ENCODE results near the gene TRIM2.
A peak's percentile ranks its signal among the peaks of the same experiment; 100 is the strongest.

The TRIM2 gene

GRCh38 chr4:153255233-153255632, 51.0 kb downstream of the TRIM2 start:
- no peak for DNase-seq

- DNase-seq = peak; percentile 52
These were observed 52.9 kb downstream of the TRIM2 start for GRCh38 chr4:153257151-153257620.

- peak; percentile 22 for DNase-seq
These were observed 53.7 kb downstream of the TRIM2 start for GRCh38 chr4:153257991-153258390.

GRCh38 chr4:153258750-153259149, 54.5 kb downstream of the TRIM2 start:
- DNase-seq = no peak

GRCh38 chr4:153259661-153260060, 55.4 kb downstream of the TRIM2 start:
- DNase-seq = no peak

DNA sequence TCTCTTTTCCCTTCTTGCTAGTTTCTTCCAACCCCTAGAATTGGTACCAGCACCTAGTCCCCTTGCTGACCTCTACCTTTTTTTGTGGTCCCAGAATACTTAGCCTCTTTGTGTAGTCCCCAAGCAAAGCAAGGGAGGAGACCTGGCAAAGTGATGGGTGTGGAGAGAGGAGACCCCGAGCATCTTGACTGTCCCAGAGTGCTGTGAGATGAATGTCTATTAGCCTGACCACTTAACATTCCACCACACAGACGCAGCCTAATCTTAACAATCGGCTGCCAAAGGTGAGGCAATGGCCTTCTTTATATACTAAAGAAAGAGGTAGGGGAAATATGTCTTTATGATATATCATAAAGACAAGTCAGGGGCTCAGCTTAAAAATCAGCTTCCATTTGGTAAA, 55.9 kb downstream of the TRIM2 start:
- no peak for DNase-seq

- no peak for DNase-seq
These were observed 56.5 kb downstream of the TRIM2 start for GRCh38 chr4:153260553-153261300.

DNA sequence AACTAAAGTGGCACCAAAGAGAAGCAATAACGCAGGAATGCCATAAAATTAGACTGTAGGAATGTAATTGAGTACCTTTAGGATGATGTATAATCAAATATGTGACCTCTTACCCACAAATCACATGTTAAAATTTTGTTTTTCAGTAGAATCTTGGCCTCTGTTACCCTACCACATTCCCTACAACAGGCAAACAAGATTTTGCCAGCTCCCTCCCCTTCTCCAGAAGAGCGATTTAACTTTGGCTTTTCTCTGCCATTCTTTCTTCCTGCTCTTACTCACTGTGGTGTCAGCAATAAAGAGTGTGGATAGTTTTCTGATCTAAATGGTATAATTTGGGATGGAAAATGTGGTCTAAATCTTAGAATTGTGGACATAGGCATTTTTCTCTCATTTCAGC, 57.2 kb downstream of the TRIM2 start:
- DNase-seq = no peak

- DNase-seq = no peak
These were observed 57.7 kb downstream of the TRIM2 start for GRCh38 chr4:153261914-153262313.

- DNase-seq = no peak
These were observed 61.2 kb downstream of the TRIM2 start for GRCh38 chr4:153265306-153266047.

GRCh38 chr4:153266988-153267387, 62.7 kb downstream of the TRIM2 start:
- DNase-seq = no peak

GRCh38 chr4:153267890-153268289, 63.6 kb downstream of the TRIM2 start:
- no peak for DNase-seq

DNA sequence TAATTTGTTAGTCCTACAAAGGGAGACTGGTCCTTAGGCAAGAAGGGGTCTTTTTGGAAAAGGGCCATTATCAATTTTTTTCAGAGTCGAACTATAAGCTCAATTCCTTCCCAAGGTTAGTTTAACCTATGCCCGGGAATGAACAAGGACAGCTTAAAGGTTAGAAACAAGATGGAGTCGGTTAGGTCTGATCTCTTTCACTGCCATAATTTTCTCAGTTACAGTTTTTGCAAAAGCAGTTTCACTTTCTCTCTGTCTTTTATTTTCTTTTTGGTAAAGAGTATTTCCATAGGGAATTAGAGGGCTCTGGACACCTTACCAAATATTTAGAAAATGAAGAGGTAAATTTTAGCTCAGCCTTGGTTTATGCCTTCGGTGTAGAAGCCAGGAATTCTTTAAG, 64.1 kb downstream of the TRIM2 start:
- no peak for DNase-seq

DNA sequence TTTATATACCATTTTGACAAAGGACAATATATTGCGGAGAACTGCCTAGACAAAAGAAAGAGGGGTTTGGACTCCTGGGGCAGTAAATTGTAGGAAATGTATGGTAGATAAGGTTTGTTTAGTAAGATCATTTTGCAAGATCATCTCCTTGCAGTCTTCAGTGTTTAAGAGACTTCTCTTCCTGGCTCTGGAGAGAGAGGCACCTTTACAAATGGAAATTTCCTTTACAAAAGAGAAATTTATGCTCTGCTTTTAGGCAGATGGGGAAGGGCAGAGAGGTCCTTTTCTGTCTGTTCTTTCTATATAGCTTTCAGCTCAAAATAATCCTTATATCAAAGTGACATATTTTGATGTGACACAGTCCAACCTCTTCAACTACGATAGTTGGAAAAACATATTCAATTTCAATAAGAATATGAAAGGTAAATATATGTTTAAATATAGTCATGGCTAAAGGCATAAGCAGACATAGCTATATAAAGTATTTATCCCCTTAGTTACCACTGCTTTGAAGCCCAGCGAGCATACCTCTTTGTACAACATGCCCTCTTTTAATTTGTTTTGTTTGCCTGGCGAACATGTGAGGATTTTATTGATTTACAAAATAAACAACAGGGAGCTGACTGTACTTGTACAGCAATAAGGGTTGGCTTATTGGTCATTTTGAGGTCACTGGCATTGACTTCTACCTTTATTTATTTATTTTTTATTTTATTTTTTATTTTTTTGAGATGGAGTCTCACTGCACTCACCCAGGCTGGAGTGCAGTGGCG, 65.2 kb downstream of the TRIM2 start:
- DNase-seq = no peak

DNA sequence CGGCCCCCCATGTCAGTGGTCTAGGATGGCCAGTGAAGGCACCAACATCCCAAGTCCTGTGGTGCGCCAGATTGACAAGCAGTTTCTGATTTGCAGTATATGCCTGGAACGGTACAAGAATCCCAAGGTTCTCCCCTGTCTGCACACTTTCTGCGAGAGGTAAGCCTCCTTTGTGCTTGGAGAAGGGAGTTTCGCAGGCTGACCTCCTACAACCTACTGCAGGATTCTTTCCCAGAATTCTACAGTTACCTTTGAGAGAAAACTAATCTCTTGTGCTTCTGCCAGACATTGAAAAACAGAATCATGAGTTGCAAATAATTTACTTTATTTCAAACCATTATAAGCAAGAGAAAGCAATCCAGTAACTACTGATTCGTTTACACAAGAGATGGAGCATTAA, 66.1 kb downstream of the TRIM2 start:
- DNase-seq = no peak

DNA sequence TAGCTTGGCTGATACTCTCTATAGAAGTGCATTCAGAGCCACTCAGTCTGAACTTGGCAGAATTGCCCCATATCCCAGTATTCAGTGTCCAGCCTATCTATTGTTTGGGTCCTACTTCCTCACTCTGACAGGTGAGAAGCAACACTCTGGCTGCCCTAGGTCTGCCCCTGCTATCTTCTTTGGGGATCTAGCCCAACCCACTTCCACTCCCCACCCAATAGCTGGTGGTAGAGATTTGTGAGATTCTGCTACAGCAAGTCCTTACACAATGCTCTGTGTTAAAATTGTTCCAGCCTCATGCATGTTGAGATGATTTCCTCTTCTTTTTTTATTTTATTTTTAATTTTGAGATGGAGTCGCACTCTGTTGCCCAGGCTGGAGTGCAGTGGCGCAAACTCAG, 67.6 kb downstream of the TRIM2 start:
- no peak for DNase-seq

DNA sequence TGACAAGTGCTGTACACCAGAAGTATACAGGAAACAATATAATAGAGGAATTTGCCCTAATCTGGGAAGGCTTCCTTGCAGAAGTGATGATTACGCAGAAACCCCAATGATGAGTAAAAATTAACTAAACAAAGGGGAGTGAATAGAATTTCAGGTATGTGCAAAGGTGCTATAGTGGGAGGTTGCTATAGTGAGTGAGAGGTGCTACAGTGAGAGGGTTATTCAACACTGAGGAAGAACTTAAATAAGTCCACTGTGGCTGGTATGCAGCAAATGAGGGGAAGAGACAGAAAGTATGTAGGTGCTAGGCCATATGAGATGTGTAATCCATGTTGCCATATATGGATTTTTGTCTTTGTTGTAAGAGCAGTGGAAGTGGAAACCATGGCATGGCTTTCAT, 69.5 kb downstream of the TRIM2 start:
- DNase-seq = no peak

DNA sequence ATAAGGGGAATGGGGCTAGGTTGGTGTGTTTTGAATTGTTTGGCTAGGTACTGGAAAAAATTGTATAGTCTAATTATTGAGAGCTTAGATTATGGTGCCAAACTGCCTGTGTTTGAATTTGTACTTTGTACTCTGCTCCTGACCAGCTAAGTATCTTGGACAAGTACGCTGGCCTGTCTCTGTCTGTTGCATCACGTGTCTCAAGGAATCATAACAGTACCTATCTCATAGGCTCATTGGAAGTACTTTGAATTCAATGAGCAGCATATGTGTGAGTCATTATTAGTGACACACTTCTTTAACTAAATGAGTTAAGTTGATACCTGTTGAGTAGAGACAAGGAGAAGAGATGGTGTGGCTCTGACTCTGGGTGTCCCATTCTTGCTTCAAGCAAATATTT, 70.7 kb downstream of the TRIM2 start:
- DNase-seq = no peak

DNA sequence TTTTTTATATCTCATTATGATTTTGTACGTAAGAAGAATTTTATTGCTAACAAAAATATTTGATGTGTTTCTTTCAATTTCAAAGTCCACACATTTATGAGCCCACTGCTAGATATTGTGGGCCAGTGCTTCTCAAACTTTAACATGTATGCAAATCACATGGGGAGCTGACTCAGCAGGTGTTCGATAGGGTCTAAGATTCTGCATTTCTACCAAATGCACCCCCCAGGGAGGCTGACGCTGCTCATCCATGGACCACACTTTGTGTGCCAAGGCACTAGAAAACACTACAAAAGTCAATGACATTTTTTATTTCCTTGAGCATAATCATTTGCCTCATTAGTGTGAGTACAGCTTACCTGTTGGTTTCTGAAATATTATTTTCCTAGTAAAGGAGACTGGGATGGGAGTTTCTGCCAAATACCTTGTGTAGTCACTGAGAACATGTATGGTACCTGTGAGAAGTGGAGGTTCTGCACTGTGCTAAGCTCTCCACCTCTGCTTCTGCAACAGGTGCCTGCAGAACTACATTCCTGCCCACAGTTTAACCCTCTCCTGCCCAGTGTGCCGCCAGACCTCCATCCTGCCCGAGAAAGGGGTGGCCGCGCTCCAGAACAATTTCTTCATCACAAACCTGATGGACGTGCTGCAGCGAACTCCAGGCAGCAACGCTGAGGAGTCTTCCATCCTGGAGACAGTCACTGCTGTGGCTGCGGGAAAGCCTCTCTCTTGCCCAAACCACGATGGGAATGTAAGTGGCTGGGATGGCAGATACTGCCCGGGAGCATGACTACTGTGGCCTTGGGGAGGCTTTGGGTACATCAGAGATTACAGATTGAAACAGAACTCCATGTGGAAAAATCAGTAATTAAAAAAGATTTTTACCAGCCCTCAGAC, 71.4 kb downstream of the TRIM2 start:
- DNase-seq = no peak

GRCh38 chr4:153276971-153277370, 72.7 kb downstream of the TRIM2 start:
- DNase-seq = no peak

DNA sequence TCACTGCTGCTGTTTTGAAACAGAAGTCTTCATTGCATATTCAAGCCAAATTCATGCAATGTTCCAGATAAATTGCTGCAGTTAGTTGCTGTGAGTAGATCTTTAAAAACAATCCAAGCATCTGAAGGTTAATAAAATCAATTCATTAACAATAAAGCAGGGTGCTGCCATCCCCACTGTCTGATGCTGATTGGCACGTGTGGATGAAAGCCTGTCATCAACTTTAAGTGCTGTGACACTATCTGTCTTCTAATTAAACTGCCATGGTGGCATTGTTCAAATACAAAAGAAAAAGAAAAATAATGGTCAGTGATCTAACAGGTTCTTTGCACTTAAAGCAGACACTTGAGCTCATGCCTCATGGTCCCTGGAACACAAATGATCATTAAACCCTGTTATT, 77.2 kb downstream of the TRIM2 start:
- peak; percentile 6 for DNase-seq

- no peak for DNase-seq
These were observed 77.8 kb downstream of the TRIM2 start for GRCh38 chr4:153282023-153282422.

GRCh38 chr4:153283260-153283659, 79.0 kb downstream of the TRIM2 start:
- no peak for DNase-seq
